Loucy (cell line): ENCODE results near the gene OR2G2.

Source experiments
- EZH2phosphoT487 ChIP-seq: fragments of 200-600 bp; IDR thresholded peaks from 2 replicates; pipeline ENCODE4 v1.6.1; 2018; ENCODE audit warnings: antibody characterized with exemption, mild to moderate bottlenecking, moderate library complexity, borderline replicate concordance
- TF ChIP-seq, protein P1 (sequence below): fragments of 200-600 bp; sonication (generic); conservative IDR thresholded peaks from 2 replicates; pipeline ENCODE4 v1.5.1; 2014; ENCODE audit warnings: mild to moderate bottlenecking, antibody characterized with exemption, low read length

DNA sequence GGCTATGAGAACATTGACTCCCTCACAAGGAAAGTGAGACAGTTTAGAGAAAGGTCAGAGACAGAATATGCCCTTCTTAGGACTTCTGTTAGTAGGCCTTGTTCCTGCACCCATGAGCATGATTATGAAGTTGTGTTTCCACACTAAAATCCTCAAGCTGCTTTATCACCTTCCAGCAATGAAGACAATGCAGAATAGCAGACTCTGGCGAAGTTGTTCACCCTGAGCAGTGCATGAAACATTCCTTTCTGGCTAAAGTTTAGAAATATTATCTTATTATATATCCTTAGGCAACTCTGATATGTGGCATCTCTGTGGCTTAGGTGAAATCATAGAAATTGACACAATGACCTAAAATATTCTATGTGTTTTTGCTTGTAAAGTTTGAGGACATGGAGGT lies 13.9 kb upstream of the OR2G2 start:
- TF ChIP-seq EZH2phosphoT487: no peak
- TF ChIP-seq, protein P1, sequence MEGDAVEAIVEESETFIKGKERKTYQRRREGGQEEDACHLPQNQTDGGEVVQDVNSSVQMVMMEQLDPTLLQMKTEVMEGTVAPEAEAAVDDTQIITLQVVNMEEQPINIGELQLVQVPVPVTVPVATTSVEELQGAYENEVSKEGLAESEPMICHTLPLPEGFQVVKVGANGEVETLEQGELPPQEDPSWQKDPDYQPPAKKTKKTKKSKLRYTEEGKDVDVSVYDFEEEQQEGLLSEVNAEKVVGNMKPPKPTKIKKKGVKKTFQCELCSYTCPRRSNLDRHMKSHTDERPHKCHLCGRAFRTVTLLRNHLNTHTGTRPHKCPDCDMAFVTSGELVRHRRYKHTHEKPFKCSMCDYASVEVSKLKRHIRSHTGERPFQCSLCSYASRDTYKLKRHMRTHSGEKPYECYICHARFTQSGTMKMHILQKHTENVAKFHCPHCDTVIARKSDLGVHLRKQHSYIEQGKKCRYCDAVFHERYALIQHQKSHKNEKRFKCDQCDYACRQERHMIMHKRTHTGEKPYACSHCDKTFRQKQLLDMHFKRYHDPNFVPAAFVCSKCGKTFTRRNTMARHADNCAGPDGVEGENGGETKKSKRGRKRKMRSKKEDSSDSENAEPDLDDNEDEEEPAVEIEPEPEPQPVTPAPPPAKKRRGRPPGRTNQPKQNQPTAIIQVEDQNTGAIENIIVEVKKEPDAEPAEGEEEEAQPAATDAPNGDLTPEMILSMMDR: no peak
